SK-N-SH treated with all-trans-retinoic acid at 6 μM for 48 hours (cell line): ENCODE measurements around the gene AGAP1.
A peak's percentile ranks its signal among the peaks of the same experiment; 100 is the strongest.

Source experiments
- ATAC-seq: fragments of 200-7000 bp; cut with Tn5 transposase; 3 replicates; pipeline ENCODE4 v1.9.1; 2020; ENCODE audit warnings: mild to moderate bottlenecking, moderate library complexity
- ARNTL ChIP-seq: fragments of 450-650 bp; formaldehyde crosslinking; IDR thresholded peaks from 2 replicates; pipeline ENCODE4 v1.5.0; 2020; ENCODE audit warnings: low read depth, mild to moderate bottlenecking, moderate library complexity, borderline replicate concordance
- BACH2 ChIP-seq: fragments of 250-450 bp; sonication (Bioruptor Pico); IDR thresholded peaks from 2 replicates; pipeline ENCODE4 v1.9.0; 2021; ENCODE audit warnings: mild to moderate bottlenecking, borderline replicate concordance
- CSDC2 ChIP-seq: fragments of 250-450 bp; sonication (Bioruptor Pico); IDR thresholded peaks from 2 replicates; pipeline ENCODE4 v1.5.0; 2020; ENCODE audit warnings: mild to moderate bottlenecking, moderate library complexity
- ESRRG ChIP-seq: fragments of 250-450 bp; sonication (Bioruptor Pico); IDR thresholded peaks from 2 replicates; pipeline ENCODE4 v1.6.1; 2021; ENCODE audit warnings: mild to moderate bottlenecking
- GLIS3 ChIP-seq: fragments of 250-450 bp; sonication (Bioruptor Pico); IDR thresholded peaks from 2 replicates; pipeline ENCODE4 v1.5.0; 2020; ENCODE audit warnings: mild to moderate bottlenecking, moderate library complexity
- ISL1 ChIP-seq: fragments of 250-450 bp; sonication (Bioruptor Pico); IDR thresholded peaks from 2 replicates; pipeline ENCODE4 v2.1.2; 2022; ENCODE audit warnings: mild to moderate bottlenecking, moderate library complexity
- OSR1 ChIP-seq: fragments of 250-450 bp; sonication (Bioruptor Pico); IDR thresholded peaks from 2 replicates; pipeline ENCODE4 v1.8.0; 2022; ENCODE audit warnings: moderate library complexity, mild to moderate bottlenecking, inconsistent platforms
- PPARA ChIP-seq: fragments of 250-450 bp; sonication (Bioruptor Pico); IDR thresholded peaks from 2 replicates; pipeline ENCODE4 v1.5.0; 2020; ENCODE audit warnings: mild to moderate bottlenecking, borderline replicate concordance
- RARB ChIP-seq: fragments of 250-450 bp; sonication (Bioruptor Pico); IDR thresholded peaks from 2 replicates; pipeline ENCODE4 v1.8.0; 2021; ENCODE audit warnings: mild to moderate bottlenecking, moderate library complexity
- SNAI2 ChIP-seq: fragments of 250-450 bp; sonication (Bioruptor Pico); IDR thresholded peaks from 2 replicates; pipeline ENCODE4 v1.5.0; 2020; ENCODE audit warnings: mild to moderate bottlenecking, moderate library complexity
- TCF4 ChIP-seq: fragments of 250-450 bp; sonication (Bioruptor Pico); IDR thresholded peaks from 2 replicates; pipeline ENCODE4 v1.8.0; 2021; ENCODE audit warnings: mild to moderate bottlenecking, moderate library complexity, borderline replicate concordance
- ZC3H10 ChIP-seq: fragments of 250-450 bp; sonication (Bioruptor Pico); IDR thresholded peaks from 2 replicates; pipeline ENCODE4 v1.5.1; 2021; ENCODE audit warnings: mild to moderate bottlenecking, moderate library complexity
- ZFP3 ChIP-seq: fragments of 250-450 bp; sonication (Bioruptor Pico); IDR thresholded peaks from 2 replicates; pipeline ENCODE4 v1.5.0; 2020; ENCODE audit warnings: mild to moderate bottlenecking, moderate library complexity
- ZFP30 ChIP-seq: fragments of 450-650 bp; formaldehyde crosslinking; IDR thresholded peaks from 2 replicates; pipeline ENCODE4 v1.5.0; 2022; ENCODE audit warnings: mild to moderate bottlenecking, moderate library complexity
- ZNF565 ChIP-seq: fragments of 450-650 bp; formaldehyde crosslinking; conservative IDR thresholded peaks from 2 replicates; pipeline ENCODE4 v1.5.0; 2020; ENCODE audit warnings: low read depth, mild to moderate bottlenecking, moderate library complexity
- ZNF70 ChIP-seq: fragments of 450-650 bp; formaldehyde crosslinking; IDR thresholded peaks from 2 replicates; pipeline ENCODE4 v1.5.0; 2020; ENCODE audit warnings: mild to moderate bottlenecking, moderate library complexity
- ZNF8 ChIP-seq: fragments of 450-650 bp; formaldehyde crosslinking; IDR thresholded peaks from 2 replicates; pipeline ENCODE4 v1.5.0; 2020; ENCODE audit warnings: mild to moderate bottlenecking, moderate library complexity
- TF ChIP-seq, protein P1 (sequence below): fragments of 250-450 bp; sonication (Bioruptor Pico); IDR thresholded peaks from 2 replicates; pipeline ENCODE4 v1.8.0; 2020; ENCODE audit warnings: mild to moderate bottlenecking, moderate library complexity, borderline replicate concordance
- TF ChIP-seq, protein P2 (sequence below): fragments of 250-450 bp; sonication (Bioruptor Pico); IDR thresholded peaks from 2 replicates; pipeline ENCODE4 v1.5.0; 2020; ENCODE audit warnings: mild to moderate bottlenecking, moderate library complexity
- TF ChIP-seq, protein P3 (sequence below): fragments of 250-450 bp; sonication (Bioruptor Pico); IDR thresholded peaks from 2 replicates; pipeline ENCODE4 v1.5.1; 2021; ENCODE audit warnings: mild to moderate bottlenecking, moderate library complexity
- TF ChIP-seq, protein P4 (sequence below): fragments of 250-450 bp; sonication (Bioruptor Pico); IDR thresholded peaks from 2 replicates; pipeline ENCODE4 v1.5.1; 2020; ENCODE audit warnings: low read depth, mild to moderate bottlenecking, moderate library complexity

AGAP1 gene

GRCh38 chr2:236164925-236165841, 671.3 kb downstream of the AGAP1 start:
- TF ChIP-seq, protein P1, sequence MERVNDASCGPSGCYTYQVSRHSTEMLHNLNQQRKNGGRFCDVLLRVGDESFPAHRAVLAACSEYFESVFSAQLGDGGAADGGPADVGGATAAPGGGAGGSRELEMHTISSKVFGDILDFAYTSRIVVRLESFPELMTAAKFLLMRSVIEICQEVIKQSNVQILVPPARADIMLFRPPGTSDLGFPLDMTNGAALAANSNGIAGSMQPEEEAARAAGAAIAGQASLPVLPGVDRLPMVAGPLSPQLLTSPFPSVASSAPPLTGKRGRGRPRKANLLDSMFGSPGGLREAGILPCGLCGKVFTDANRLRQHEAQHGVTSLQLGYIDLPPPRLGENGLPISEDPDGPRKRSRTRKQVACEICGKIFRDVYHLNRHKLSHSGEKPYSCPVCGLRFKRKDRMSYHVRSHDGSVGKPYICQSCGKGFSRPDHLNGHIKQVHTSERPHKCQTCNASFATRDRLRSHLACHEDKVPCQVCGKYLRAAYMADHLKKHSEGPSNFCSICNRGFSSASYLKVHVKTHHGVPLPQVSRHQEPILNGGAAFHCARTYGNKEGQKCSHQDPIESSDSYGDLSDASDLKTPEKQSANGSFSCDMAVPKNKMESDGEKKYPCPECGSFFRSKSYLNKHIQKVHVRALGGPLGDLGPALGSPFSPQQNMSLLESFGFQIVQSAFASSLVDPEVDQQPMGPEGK (CRISPR knock-in tag): no peak
- no peak for TF ChIP-seq GLIS3 (CRISPR knock-in tag)
- no peak for TF ChIP-seq PPARA (CRISPR knock-in tag)
- TF ChIP-seq ZFP3 (CRISPR knock-in tag): no peak
- TF ChIP-seq, protein P2, sequence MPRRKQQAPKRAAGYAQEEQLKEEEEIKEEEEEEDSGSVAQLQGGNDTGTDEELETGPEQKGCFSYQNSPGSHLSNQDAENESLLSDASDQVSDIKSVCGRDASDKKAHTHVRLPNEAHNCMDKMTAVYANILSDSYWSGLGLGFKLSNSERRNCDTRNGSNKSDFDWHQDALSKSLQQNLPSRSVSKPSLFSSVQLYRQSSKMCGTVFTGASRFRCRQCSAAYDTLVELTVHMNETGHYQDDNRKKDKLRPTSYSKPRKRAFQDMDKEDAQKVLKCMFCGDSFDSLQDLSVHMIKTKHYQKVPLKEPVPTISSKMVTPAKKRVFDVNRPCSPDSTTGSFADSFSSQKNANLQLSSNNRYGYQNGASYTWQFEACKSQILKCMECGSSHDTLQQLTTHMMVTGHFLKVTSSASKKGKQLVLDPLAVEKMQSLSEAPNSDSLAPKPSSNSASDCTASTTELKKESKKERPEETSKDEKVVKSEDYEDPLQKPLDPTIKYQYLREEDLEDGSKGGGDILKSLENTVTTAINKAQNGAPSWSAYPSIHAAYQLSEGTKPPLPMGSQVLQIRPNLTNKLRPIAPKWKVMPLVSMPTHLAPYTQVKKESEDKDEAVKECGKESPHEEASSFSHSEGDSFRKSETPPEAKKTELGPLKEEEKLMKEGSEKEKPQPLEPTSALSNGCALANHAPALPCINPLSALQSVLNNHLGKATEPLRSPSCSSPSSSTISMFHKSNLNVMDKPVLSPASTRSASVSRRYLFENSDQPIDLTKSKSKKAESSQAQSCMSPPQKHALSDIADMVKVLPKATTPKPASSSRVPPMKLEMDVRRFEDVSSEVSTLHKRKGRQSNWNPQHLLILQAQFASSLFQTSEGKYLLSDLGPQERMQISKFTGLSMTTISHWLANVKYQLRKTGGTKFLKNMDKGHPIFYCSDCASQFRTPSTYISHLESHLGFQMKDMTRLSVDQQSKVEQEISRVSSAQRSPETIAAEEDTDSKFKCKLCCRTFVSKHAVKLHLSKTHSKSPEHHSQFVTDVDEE (CRISPR knock-in tag): no peak
- TF ChIP-seq CSDC2: no peak
- TF ChIP-seq OSR1: no peak
- no peak for TF ChIP-seq ZFP30 (CRISPR knock-in tag)
- TF ChIP-seq BACH2: no peak
- TF ChIP-seq ZNF8: no peak
- TF ChIP-seq SNAI2 (CRISPR knock-in tag): no peak
- TF ChIP-seq, protein P3, sequence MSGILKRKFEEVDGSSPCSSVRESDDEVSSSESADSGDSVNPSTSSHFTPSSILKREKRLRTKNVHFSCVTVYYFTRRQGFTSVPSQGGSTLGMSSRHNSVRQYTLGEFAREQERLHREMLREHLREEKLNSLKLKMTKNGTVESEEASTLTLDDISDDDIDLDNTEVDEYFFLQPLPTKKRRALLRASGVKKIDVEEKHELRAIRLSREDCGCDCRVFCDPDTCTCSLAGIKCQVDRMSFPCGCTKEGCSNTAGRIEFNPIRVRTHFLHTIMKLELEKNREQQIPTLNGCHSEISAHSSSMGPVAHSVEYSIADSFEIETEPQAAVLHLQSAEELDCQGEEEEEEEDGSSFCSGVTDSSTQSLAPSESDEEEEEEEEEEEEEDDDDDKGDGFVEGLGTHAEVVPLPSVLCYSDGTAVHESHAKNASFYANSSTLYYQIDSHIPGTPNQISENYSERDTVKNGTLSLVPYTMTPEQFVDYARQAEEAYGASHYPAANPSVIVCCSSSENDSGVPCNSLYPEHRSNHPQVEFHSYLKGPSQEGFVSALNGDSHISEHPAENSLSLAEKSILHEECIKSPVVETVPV (CRISPR knock-in tag): no peak
- no peak for TF ChIP-seq ESRRG (CRISPR knock-in tag)
- no peak for TF ChIP-seq RARB (CRISPR knock-in tag)
- TF ChIP-seq, protein P4, sequence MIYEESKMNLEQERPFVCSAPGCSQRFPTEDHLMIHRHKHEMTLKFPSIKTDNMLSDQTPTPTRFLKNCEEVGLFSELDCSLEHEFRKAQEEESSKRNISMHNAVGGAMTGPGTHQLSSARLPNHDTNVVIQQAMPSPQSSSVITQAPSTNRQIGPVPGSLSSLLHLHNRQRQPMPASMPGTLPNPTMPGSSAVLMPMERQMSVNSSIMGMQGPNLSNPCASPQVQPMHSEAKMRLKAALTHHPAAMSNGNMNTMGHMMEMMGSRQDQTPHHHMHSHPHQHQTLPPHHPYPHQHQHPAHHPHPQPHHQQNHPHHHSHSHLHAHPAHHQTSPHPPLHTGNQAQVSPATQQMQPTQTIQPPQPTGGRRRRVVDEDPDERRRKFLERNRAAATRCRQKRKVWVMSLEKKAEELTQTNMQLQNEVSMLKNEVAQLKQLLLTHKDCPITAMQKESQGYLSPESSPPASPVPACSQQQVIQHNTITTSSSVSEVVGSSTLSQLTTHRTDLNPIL (CRISPR knock-in tag): no peak
- no peak for TF ChIP-seq ZC3H10
- no peak for TF ChIP-seq TCF4
- ATAC-seq: no peak

DNA sequence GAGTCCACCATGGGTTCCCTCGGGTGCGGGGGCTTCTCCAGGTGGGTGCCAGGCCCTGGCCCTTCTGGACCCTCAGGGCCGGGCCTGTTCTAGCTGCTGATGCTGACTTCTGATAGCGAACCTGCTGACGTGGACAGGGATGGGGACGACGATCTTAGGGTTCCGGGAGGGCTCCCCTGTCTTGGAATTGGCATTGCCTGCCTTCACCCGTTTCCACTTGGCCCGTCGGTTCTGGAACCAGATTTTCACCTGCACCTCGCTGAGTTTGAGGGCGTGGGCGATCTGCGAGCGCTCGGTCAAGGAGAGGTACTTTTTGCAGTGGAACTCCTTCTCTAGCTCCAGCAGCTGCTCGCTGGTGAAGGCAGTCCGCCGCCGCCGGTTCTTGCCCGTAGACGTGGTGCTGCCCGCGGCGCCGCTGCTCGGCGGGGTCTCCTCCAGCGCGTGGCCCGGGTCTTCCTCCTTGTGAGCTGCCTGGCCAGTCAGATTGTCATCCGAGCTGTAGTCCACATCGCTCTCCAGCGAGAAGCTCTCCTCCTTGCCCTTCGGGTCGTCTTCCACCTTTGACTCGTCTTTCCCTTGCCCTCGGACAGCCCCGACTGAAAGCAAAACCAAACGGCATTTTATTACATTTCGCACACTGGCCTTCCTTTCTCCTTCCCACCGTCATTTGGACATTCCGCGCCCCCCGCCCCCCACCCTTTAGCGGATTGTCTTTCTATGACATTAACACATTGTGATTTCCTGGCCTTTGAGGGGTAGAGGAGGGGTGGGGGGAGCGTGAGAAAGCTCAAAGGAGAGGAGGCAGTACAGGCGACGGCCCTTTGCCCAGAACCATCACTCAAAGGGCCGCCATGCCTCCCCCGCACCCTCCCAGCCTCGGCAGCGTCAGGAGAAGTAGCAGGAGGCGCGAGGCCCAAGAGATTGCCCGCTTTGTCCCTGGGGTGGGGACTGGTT, 672.3 kb downstream of the AGAP1 start:
- TF ChIP-seq SNAI2 (CRISPR knock-in tag) (no peak), ISL1 (no peak), PPARA (CRISPR knock-in tag) (no peak), ARNTL (CRISPR knock-in tag) (no peak), ESRRG (CRISPR knock-in tag) (no peak), ZNF70 (CRISPR knock-in tag) (no peak), ZNF565 (no peak)
- TF ChIP-seq, protein P4 (CRISPR knock-in tag): no peak
- TF ChIP-seq, protein P1 (CRISPR knock-in tag): no peak
- TF ChIP-seq, protein P3 (CRISPR knock-in tag): no peak
- TF ChIP-seq, protein P2 (CRISPR knock-in tag): no peak
- ATAC-seq: peak; percentile 18
